GM12878 (cell line): ENCODE results near the gene PTPRN2. TPM values are rescaled to one million over a fixed set of nuclear protein-coding genes. Genes with fewer than 3 reads are reported as not detected.

Experiments used
- ATAC-seq: fragments of 200-7000 bp; cut with Tn5 transposase; 3 replicates; pipeline ENCODE4 v1.9.1; 2020; ENCODE audit warnings: mild to moderate bottlenecking, moderate library complexity
- BruUV-seq: library from RNA; stranded (reverse); fragments of 400-500 nt; replicated peaks from 2 replicates; lab custom pipeline; 2021; lab: Mats Ljungman, UMichigan
- CTCF ChIA-PET: fragments of 300-600 bp; sonication (Branson Sonifier 250); formaldehyde crosslinking; extraction: SDS; loops from one replicate; lab custom pipeline; 2021; ENCODE audit warnings: inconsistent platforms; lab: Yijun Ruan, JAX
- POLR2A ChIA-PET: fragments of 350-600 bp; formaldehyde crosslinking; extraction: SDS; loops from one replicate; lab custom pipeline; 2021; ENCODE audit warnings: inconsistent platforms; lab: Charles Lee
- RAD21 ChIA-PET: fragments of 300-600 bp; sonication (Branson Sonifier 250); formaldehyde crosslinking; loops from one replicate; lab custom pipeline; 2023; ENCODE audit warnings: antibody characterized with exemption; ENCODE audit not compliant: unreplicated experiment; lab: Charles Lee
- SMC1A ChIA-PET: fragments of 300-600 bp; sonication (Branson Sonifier 250); formaldehyde crosslinking; loops from one replicate; lab custom pipeline; 2023; ENCODE audit not compliant: unreplicated experiment, uncharacterized antibody; lab: Charles Lee
- DNase-seq: peaks from one replicate; pipeline ENCODE4 v3.0.0-alpha.2; 2011; ENCODE audit warnings: low read depth, low spot score
- FAIRE-seq: peaks from 3 replicates; lab custom pipeline; 2011; peaks lifted over from hg19 to GRCh38; lab: Jason Lieb, UNC
- H2AFZ ChIP-seq: 2 replicates; pipeline ENCODE4 v1.6.0; 2011; ENCODE audit warnings: low read depth, low read length, control low read depth; ENCODE audit not compliant: control insufficient read depth
- H3K27ac ChIP-seq: 2 replicates; pipeline ENCODE4 v1.5.1; 2011; ENCODE audit warnings: control low read depth; ENCODE audit not compliant: control insufficient read depth, insufficient read depth
- H3K27me3 ChIP-seq, 2 experiments: replicated peaks in 1 of 2; 2 replicates each; pipeline versions ENCODE4 v1.6.0 to v1.6.1; 2011; ENCODE audit warnings: low read length in 1 of 2; ENCODE audit not compliant: control insufficient read depth in 2 of 2, insufficient read depth in 2 of 2
- H3K36me3 ChIP-seq, 2 experiments: 2 replicates each; pipeline ENCODE4 v1.5.1; 2011; ENCODE audit warnings: low read length in 1 of 2; ENCODE audit not compliant: control insufficient read depth in 2 of 2, insufficient read depth in 2 of 2
- H3K4me1 ChIP-seq: 2 replicates; pipeline ENCODE4 v1.6.1; 2011; ENCODE audit warnings: mild to moderate bottlenecking, low read length, moderate library complexity, mixed read lengths; ENCODE audit not compliant: control insufficient read depth, insufficient read depth
- H3K4me2 ChIP-seq: 2 replicates; pipeline ENCODE4 v1.6.0; 2011; ENCODE audit warnings: control low read depth; ENCODE audit not compliant: control insufficient read depth, insufficient read depth
- H3K4me3 ChIP-seq: fragments of 200-600 bp; sonication (generic); 2 replicates; pipeline ENCODE4 v1.5.1; 2016
- H3K79me2 ChIP-seq: 2 replicates; pipeline ENCODE4 v1.6.0; 2011; ENCODE audit warnings: low read length; ENCODE audit not compliant: control insufficient read depth, insufficient read depth
- H3K9ac ChIP-seq: 2 replicates; pipeline ENCODE4 v1.8.0; 2011; ENCODE audit warnings: low read length, control low read depth, mixed read lengths; ENCODE audit not compliant: control insufficient read depth, insufficient read depth
- H3K9me3 ChIP-seq: replicated peaks from 3 replicates; pipeline ENCODE4 v1.5.1; 2011; ENCODE audit warnings: mild to moderate bottlenecking, low read length; ENCODE audit not compliant: control insufficient read depth, insufficient read depth
- H4K20me1 ChIP-seq: 2 replicates; pipeline ENCODE4 v1.6.0; 2011; ENCODE audit not compliant: control insufficient read depth, insufficient read depth
- BCL11A ChIP-seq: IDR thresholded peaks from 2 replicates; pipeline ENCODE4 v1.6.1; 2011; ENCODE audit warnings: low read depth, low read length
- CHD1 ChIP-seq: IDR thresholded peaks from 2 replicates; pipeline ENCODE4 v1.6.1; 2012; ENCODE audit warnings: low read depth, low read length, improper control_type of control experiment
- ESRRA ChIP-seq: IDR thresholded peaks from 2 replicates; pipeline ENCODE4 v1.6.1; 2012; ENCODE audit warnings: mild to moderate bottlenecking, low read length, improper control_type of control experiment
- EZH2 ChIP-seq: IDR thresholded peaks from 2 replicates; pipeline ENCODE4 v1.6.1; 2012; ENCODE audit warnings: low read depth, mild to moderate bottlenecking, control low read depth, inconsistent platforms, low read length, borderline replicate concordance; ENCODE audit not compliant: control insufficient read depth
- HDGF ChIP-seq: fragments of 450-650 bp; IDR thresholded peaks from 2 replicates; pipeline ENCODE4 v1.6.1; 2016; ENCODE audit warnings: antibody characterized with exemption
- KAT2A ChIP-seq: conservative IDR thresholded peaks from 2 replicates; pipeline ENCODE4 v1.6.1; 2011; ENCODE audit warnings: low read depth, low read length; ENCODE audit not compliant: control insufficient read depth
- KLF5 ChIP-seq: fragments of 450-650 bp; IDR thresholded peaks from 2 replicates; pipeline ENCODE4 v1.6.1; 2014; ENCODE audit warnings: mild to moderate bottlenecking; ENCODE audit not compliant: partially characterized antibody
- RFX5 ChIP-seq: IDR thresholded peaks from 2 replicates; pipeline ENCODE4 v1.6.1; 2011; ENCODE audit warnings: low read depth, low read length, improper control_type of control experiment
- SIN3A ChIP-seq: IDR thresholded peaks from 2 replicates; pipeline ENCODE4 v1.6.1; 2012; ENCODE audit warnings: low read depth, low read length, improper control_type of control experiment
- SUZ12 ChIP-seq: fragments of 200-600 bp; sonication (generic); IDR thresholded peaks from one replicate; pipeline ENCODE4 v1.6.1; 2018; ENCODE audit warnings: antibody characterized with exemption, mild to moderate bottlenecking; ENCODE audit not compliant: unreplicated experiment
- TAF1 ChIP-seq: IDR thresholded peaks from 2 replicates; pipeline ENCODE4 v1.6.1; 2011; ENCODE audit warnings: mild to moderate bottlenecking, low read depth, low read length, borderline replicate concordance
- TARDBP ChIP-seq: IDR thresholded peaks from 2 replicates; pipeline ENCODE4 v1.6.1; 2016; ENCODE audit warnings: borderline replicate concordance
- TCF3 ChIP-seq: IDR thresholded peaks from 2 replicates; pipeline ENCODE4 v1.6.1; 2012; ENCODE audit warnings: low read depth, mild to moderate bottlenecking, low read length, borderline replicate concordance; ENCODE audit not compliant: insufficient read depth
- USF1 ChIP-seq: IDR thresholded peaks from 2 replicates; pipeline ENCODE4 v1.6.1; 2011; ENCODE audit warnings: borderline replicate concordance, low read depth, mild to moderate bottlenecking, moderate library complexity, mixed read lengths, low read length; ENCODE audit not compliant: insufficient read depth; ENCODE audit errors: extremely low read length
- YBX1 ChIP-seq: fragments of 450-650 bp; IDR thresholded peaks from 2 replicates; pipeline ENCODE4 v1.6.1; 2016; ENCODE audit warnings: antibody characterized with exemption
- YY1 ChIP-seq: IDR thresholded peaks from 2 replicates; pipeline ENCODE4 v1.6.1; 2011; ENCODE audit warnings: low read depth, mild to moderate bottlenecking, low read length
- ZNF274 ChIP-seq: IDR thresholded peaks from one replicate; pipeline ENCODE4 v1.8.0; 2011; ENCODE audit not compliant: insufficient read length, insufficient read depth
- WGBS: methylation state at CpG from one replicate; pipeline ENCODE4 v1.1.6; 2016; ENCODE audit warnings: low lambda C conversion rate; ENCODE audit not compliant: insufficient replicate concordance, insufficient coverage; ENCODE audit errors: missing lambda C conversion rate; 5-methylcytosine and 5-hydroxymethylcytosine counted together
- in situ Hi-C: fragments of 300-500 bp; cut with MboI; formaldehyde crosslinking; loops from 9 replicates; pipeline ENCODE4 v1.14.3; 2018; ENCODE audit warnings: mixed read lengths
- intact Hi-C: fragments of 100-400 bp; cut with micrococcal nuclease; formaldehyde crosslinking; loops from one replicate; pipeline ENCODE4 v1.14.2; 2022; ENCODE audit not compliant: unreplicated experiment
- polyA plus RNA-seq, 11 experiments: library from polyadenylated mRNA; depleted of rRNA in 4 of 11; unstranded in 6 of 11; stranded (reverse) in 5 of 11; fragments of >200 nt; fragmentation: Nextera tagmentation in 4 of 11; fragmentation: Illumina TruSeq in 1 of 11; extraction: Ambion mirVana in 4 of 11; extraction: Trizol in 1 of 11; gene quantifications; 1 replicate in 1 of 11; 2 replicates in 10 of 11; pipeline versions ENCODE4 v1.2.1 to v1.2.3, GENCODE V29; 2011 to 2016; ENCODE audit warnings: inconsistent platforms in 2 of 11, missing spikeins in 2 of 11, low read depth in 1 of 11
- total RNA-seq, 4 experiments: library from RNA; depleted of rRNA in 3 of 4; stranded (reverse); fragments of >200 nt in 3 of 4; fragmentation: Illumina TruSeq in 1 of 4; extraction: Trizol in 1 of 4; gene quantifications; 2 replicates each; pipeline versions ENCODE4 v1.2.1 to v1.2.3, GENCODE V29; 2013 to 2021
- TF ChIP-seq, protein P1 (sequence below): fragments of 450-650 bp; IDR thresholded peaks from 2 replicates; pipeline ENCODE4 v1.6.1; 2016; ENCODE audit warnings: mild to moderate bottlenecking

Gene PTPRN2
- total and polyA plus RNA-seq, 10 of the 15 experiments (the other 5 are each of a cell fraction or from before 2014, with no cell fraction given), result 5.4 TPM; not detected in 9

- intact Hi-C loops, result no loop called here
- CTCF ChIA-PET, result no interaction called here
- FAIRE-seq, result no peak
Observed at GRCh38 chr7:157897681-157898080, 689.9 kb downstream of the PTPRN2 start.

More at GRCh38 chr7:157897681-157898080, 689.9 kb downstream of the PTPRN2 start:
- Histone ChIP-seq H3K36me3 (no peaks in the 10 kb centered on the region), H3K27me3 (no peaks in the 10 kb centered on the region), H2AFZ (no peak overlapping the region), H3K79me2 (no peaks in the 10 kb centered on the region), H4K20me1 (no peaks in the 10 kb centered on the region), H3K9me3 (no peaks in the 10 kb centered on the region; the same call in 2 of the 3 replicates), H3K9ac (no peak overlapping the region), H3K4me2 (no peak overlapping the region), H3K4me3 (no peak overlapping the region), H3K27ac (no peak overlapping the region), H3K4me1 (no peaks in the 10 kb centered on the region)
- ATAC-seq, result no peak
- RAD21 ChIA-PET, result no interaction called here
- BruUV-seq, result no TSS peak
- no peak for DNase-seq
- SMC1A ChIA-PET, result no interaction called here
- no peak for TF ChIP-seq BCL11A
- TF ChIP-seq USF1, result no peak
- no peak for TF ChIP-seq KAT2A
- TF ChIP-seq YY1, result no peak
- TF ChIP-seq TARDBP, result no peak
- no peak for TF ChIP-seq RFX5
- TF ChIP-seq ESRRA, result no peak
- TF ChIP-seq SIN3A, result no peak
- no peak for TF ChIP-seq YBX1
- no peak for TF ChIP-seq KLF5
- no peak for TF ChIP-seq TAF1
- TF ChIP-seq HDGF, result no peak
- TF ChIP-seq TCF3, result no peak
- no peak for TF ChIP-seq EZH2
- TF ChIP-seq ZNF274, result no peak
- TF ChIP-seq, protein P1, sequence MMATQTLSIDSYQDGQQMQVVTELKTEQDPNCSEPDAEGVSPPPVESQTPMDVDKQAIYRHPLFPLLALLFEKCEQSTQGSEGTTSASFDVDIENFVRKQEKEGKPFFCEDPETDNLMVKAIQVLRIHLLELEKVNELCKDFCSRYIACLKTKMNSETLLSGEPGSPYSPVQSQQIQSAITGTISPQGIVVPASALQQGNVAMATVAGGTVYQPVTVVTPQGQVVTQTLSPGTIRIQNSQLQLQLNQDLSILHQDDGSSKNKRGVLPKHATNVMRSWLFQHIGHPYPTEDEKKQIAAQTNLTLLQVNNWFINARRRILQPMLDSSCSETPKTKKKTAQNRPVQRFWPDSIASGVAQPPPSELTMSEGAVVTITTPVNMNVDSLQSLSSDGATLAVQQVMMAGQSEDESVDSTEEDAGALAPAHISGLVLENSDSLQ, result no peak
- TF ChIP-seq SUZ12, result no peak
- no peak for TF ChIP-seq CHD1
- in situ Hi-C loops, result no loop called here
- WGBS, result 85% methylated on average over 30 of the region's 30 CpGs
- POLR2A ChIA-PET, result no interaction called here
